B cell (primary cell): ENCODE data around the gene NOL9. TPM values are rescaled to one million over a fixed set of nuclear protein-coding genes. Genes with fewer than 3 reads are reported as not detected.

Experiments used
- ATAC-seq: fragments of 200-7000 bp; cut with Tn5 transposase; one replicate; pipeline ENCODE4 v1.10.0; 2021; ENCODE audit warnings: low read depth, mild to moderate bottlenecking, moderate number of reproducible peaks, moderate library complexity
- CTCF ChIA-PET: fragments of 350-600 bp; sonication (Branson Sonifier 250); formaldehyde crosslinking; loops from one replicate; lab custom pipeline; 2021; ENCODE audit warnings: antibody characterized with exemption, inconsistent platforms; lab: Charles Lee
- POLR2A ChIA-PET: fragments of 350-600 bp; sonication (Branson Sonifier 250); formaldehyde crosslinking; loops from one replicate; lab custom pipeline; 2021; ENCODE audit warnings: antibody characterized with exemption; lab: Charles Lee
- DNase-seq: peaks from one replicate; pipeline ENCODE4 v3.0.0; 2013
- H2AFZ ChIP-seq: 2 replicates; pipeline ENCODE4 v1.6.1; 2012; ENCODE audit warnings: mild to moderate bottlenecking, low read depth, low read length; ENCODE audit not compliant: insufficient read depth, poor library complexity, severe bottlenecking
- H3K27ac ChIP-seq, 2 donors: 1 replicate in 1 of 2; 2 replicates in 1 of 2; pipeline ENCODE4 v1.5.1; 2012 to 2013; ENCODE audit warnings: low read length in 2 of 2, mild to moderate bottlenecking in 2 of 2, moderate library complexity in 1 of 2
- H3K27me3 ChIP-seq, 4 experiments: fragments of 200-600 bp in 1 of 4; sonication (generic) in 1 of 4; replicated peaks in 1 of 4; 1 replicate in 2 of 4; 2 replicates in 2 of 4; pipeline versions ENCODE4 v1.6.1 to v1.7.0; 2013 to 2016; ENCODE audit warnings: low read length in 3 of 4, mild to moderate bottlenecking in 2 of 4, mixed read lengths in 1 of 4, moderate library complexity in 1 of 4; ENCODE audit not compliant: insufficient read depth in 4 of 4, control insufficient read depth in 3 of 4; ENCODE audit errors: control extremely low read depth in 1 of 4
- H3K36me3 ChIP-seq, 2 experiments: replicated peaks in 1 of 2; 1 replicate in 1 of 2; 2 replicates in 1 of 2; pipeline versions ENCODE4 v1.6.1 to v1.7.1; 2013; ENCODE audit warnings: low read length in 1 of 2; ENCODE audit not compliant: insufficient read depth in 2 of 2, control insufficient read depth in 1 of 2; ENCODE audit errors: control extremely low read depth in 1 of 2, extremely low read depth in 1 of 2
- H3K4me1 ChIP-seq, 2 donors: fragments of 200-600 bp in 1 of 2; sonication (generic) in 1 of 2; 1 replicate in 1 of 2; 2 replicates in 1 of 2; pipeline versions ENCODE4 v1.5.1 to v1.6.1; 2013 to 2017; ENCODE audit warnings: low read length in 2 of 2; ENCODE audit not compliant: control insufficient read depth in 2 of 2, insufficient read depth in 2 of 2
- H3K4me2 ChIP-seq: replicated peaks from 2 replicates; pipeline ENCODE3; 2012; ENCODE audit warnings: mild to moderate bottlenecking, low read depth, low read length; ENCODE audit not compliant: poor library complexity, severe bottlenecking
- H3K4me3 ChIP-seq, 5 experiments: fragments of 200-600 bp in 1 of 5; sonication (generic) in 1 of 5; 1 replicate in 3 of 5; 2 replicates in 2 of 5; pipeline versions ENCODE4 v1.5.1 to v1.7.0; 2011 to 2016; ENCODE audit warnings: low read length in 4 of 5, mild to moderate bottlenecking in 4 of 5, low read depth in 2 of 5, control low read depth in 1 of 5, moderate library complexity in 1 of 5; ENCODE audit not compliant: insufficient read depth in 1 of 5; ENCODE audit errors: control extremely low read depth in 1 of 5, extremely low read depth in 1 of 5
- H3K79me2 ChIP-seq: fragments of 200-600 bp; sonication (generic); one replicate; pipeline ENCODE4 v1.6.0; 2016; ENCODE audit warnings: low read length; ENCODE audit not compliant: control insufficient read depth, insufficient read depth
- H3K9ac ChIP-seq: fragments of 200-600 bp; sonication (generic); 2 replicates; pipeline ENCODE4 v1.6.1; 2017; ENCODE audit warnings: mild to moderate bottlenecking, low read length, moderate library complexity
- H3K9me3 ChIP-seq, 3 donors: one replicate each; pipeline versions ENCODE4 v1.6.1 to v1.7.1; 2013; ENCODE audit warnings: low read length in 2 of 3; ENCODE audit not compliant: control insufficient read depth in 2 of 3, insufficient read depth in 1 of 3; ENCODE audit errors: control extremely low read depth in 1 of 3
- H4K20me1 ChIP-seq: 2 replicates; pipeline ENCODE4 v1.6.0; 2012; ENCODE audit warnings: mild to moderate bottlenecking, low read length; ENCODE audit not compliant: insufficient read depth, control insufficient read depth, poor library complexity, severe bottlenecking
- H3K27ac Mint-ChIP-seq: one replicate; pipeline ENCODE4 v1.8.0; 2021; ENCODE audit warnings: mixed read lengths
- H3K27me3 Mint-ChIP-seq: one replicate; pipeline ENCODE4 v1.8.0; 2021; ENCODE audit warnings: mixed read lengths
- H3K4me1 Mint-ChIP-seq: one replicate; pipeline ENCODE4 v1.8.0; 2021; ENCODE audit warnings: mixed read lengths
- H3K4me3 Mint-ChIP-seq: one replicate; pipeline ENCODE4 v1.8.0; 2021; ENCODE audit warnings: mixed read lengths
- H3K9me3 Mint-ChIP-seq: one replicate; pipeline ENCODE4 v1.8.0; 2022; ENCODE audit warnings: mixed read lengths; ENCODE audit not compliant: insufficient read depth
- EZH2 ChIP-seq: IDR thresholded peaks from 2 replicates; pipeline ENCODE4 v1.6.1; 2012; ENCODE audit warnings: borderline replicate concordance, low read depth, mild to moderate bottlenecking, moderate library complexity, low read length; ENCODE audit not compliant: insufficient read depth, poor library complexity, severe bottlenecking
- WGBS: methylation state at CpG from one replicate; pipeline ENCODE4 v1.1.5; 2013; ENCODE audit warnings: missing lambda C conversion rate; ENCODE audit not compliant: insufficient coverage; 5-methylcytosine and 5-hydroxymethylcytosine counted together
- intact Hi-C: fragments of 100-400 bp; cut with micrococcal nuclease; formaldehyde crosslinking; loops from one replicate; pipeline ENCODE4 v1.10.0; 2022
- polyA plus RNA-seq: library from polyadenylated mRNA; depleted of rRNA; stranded (reverse); fragments of >200 nt; gene quantifications from 2 replicates; pipeline ENCODE4 v1.2.3, GENCODE V29; 2012
- total RNA-seq, 2 donors: library from RNA; stranded (reverse); fragments of 120-200 nt in 1 of 2; gene quantifications; 1 replicate in 1 of 2; 2 replicates in 1 of 2; pipeline versions ENCODE4 v1.2.3 to v1.2.4, GENCODE V29; 2013 to 2022
- TF ChIP-seq, protein P1 (sequence below): fragments of 200-600 bp; IDR thresholded peaks from one replicate; pipeline ENCODE4 v1.8.0; 2022; ENCODE audit warnings: antibody characterized with exemption, mild to moderate bottlenecking

Gene NOL9
- total and polyA plus RNA-seq, 2 donors (not counting 1 experiment from before 2014, with no cell fraction given): 23.8 to 49.5 TPM

DNA sequence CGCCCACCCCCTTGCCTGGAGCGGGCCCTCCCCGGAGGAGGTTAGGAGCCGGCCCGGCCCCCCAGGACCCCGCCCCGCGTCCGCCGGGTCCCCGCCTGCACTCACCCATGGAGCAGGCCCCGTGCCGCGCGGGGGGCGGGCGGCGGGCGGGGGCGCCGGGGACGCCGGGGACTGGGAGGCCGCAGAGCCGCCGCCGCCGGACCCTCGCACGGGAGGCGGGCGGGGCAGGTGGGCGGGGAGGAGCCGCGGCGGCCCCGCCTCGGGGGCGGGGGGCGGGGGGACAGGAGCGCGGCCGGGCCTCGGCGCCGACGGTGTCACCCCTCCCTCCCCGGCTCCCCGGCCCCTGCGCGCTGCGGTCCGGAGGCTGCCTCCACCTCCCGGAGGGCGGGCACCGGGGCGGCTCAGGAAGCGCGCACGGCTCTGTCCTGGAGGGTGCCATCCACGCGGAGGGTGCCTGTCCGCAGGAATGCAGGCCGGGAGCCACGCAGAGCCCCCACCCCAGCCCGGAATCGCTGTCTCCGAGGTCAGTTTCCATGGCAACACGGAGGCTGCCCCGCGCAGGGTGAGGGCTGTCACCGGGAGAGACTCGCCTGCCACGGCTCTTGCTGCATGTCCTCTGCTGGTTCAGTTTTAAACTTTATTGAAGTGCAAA, 57.0 kb downstream of the NOL9 start:
- no peaks in the 10 kb centered on the region for H4K20me1 ChIP-seq
- peaks cover 0 to 45% (median 12%) of the 10 kb centered on the region in 4 experiments for H3K27me3 ChIP-seq
- no peak overlapping the region for H3K27ac ChIP-seq
- DNase-seq (peak; percentile 57), ATAC-seq (peak; percentile 58)
- TF ChIP-seq, protein P1, sequence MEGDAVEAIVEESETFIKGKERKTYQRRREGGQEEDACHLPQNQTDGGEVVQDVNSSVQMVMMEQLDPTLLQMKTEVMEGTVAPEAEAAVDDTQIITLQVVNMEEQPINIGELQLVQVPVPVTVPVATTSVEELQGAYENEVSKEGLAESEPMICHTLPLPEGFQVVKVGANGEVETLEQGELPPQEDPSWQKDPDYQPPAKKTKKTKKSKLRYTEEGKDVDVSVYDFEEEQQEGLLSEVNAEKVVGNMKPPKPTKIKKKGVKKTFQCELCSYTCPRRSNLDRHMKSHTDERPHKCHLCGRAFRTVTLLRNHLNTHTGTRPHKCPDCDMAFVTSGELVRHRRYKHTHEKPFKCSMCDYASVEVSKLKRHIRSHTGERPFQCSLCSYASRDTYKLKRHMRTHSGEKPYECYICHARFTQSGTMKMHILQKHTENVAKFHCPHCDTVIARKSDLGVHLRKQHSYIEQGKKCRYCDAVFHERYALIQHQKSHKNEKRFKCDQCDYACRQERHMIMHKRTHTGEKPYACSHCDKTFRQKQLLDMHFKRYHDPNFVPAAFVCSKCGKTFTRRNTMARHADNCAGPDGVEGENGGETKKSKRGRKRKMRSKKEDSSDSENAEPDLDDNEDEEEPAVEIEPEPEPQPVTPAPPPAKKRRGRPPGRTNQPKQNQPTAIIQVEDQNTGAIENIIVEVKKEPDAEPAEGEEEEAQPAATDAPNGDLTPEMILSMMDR: no peak
- TF ChIP-seq EZH2: no peak
- Mint-ChIP-seq H3K27ac (no peak overlapping the region), H3K4me3 (peak overlapping the region; percentile 80), H3K9me3 (no peaks in the 10 kb centered on the region), H3K27me3 (peaks cover 34% of the 10 kb centered on the region), H3K4me1 (peaks cover 13% of the 10 kb centered on the region)
- under 1% methylated on average over 72 of the region's 74 CpGs for WGBS
- peak overlapping the region; percentile 58 for H2AFZ ChIP-seq
- peak overlapping the region; percentile 52 for H3K9ac ChIP-seq
- POLR2A ChIA-PET: no interaction called here
- H3K4me3 ChIP-seq: peak overlapping the region in 4 of 5 experiments; percentile 29 to 56 (median 48)
- intact Hi-C loops: no loop called here
- no peaks in the 10 kb centered on the region for H3K79me2 ChIP-seq
- peak overlapping the region; percentile 89 for H3K4me2 ChIP-seq
- H3K9me3 ChIP-seq: no peaks in the 10 kb centered on the region
- H3K4me1 ChIP-seq: peaks cover 13 to 17% of the 10 kb centered on the region in 2 donors
- no peaks in the 10 kb centered on the region for H3K36me3 ChIP-seq
- CTCF ChIA-PET: no interaction called here

DNA sequence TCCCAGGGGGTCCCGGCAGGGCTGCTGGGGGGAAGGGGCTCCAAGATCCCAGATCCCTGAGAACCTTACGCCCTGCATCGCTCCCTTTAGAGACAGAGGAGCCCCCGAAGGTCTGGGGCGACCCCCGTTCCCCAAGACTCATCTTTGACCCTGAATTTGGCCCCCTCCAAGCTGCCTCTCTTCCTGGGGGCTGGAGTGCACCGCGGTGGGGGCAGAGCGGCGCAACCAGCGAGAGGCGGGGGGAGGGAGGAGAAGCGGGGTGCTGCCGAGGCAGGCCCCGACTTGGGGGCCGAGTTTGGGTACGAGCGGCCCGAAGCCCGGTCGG, 57.5 kb downstream of the NOL9 start:
- H3K9ac ChIP-seq: no peak overlapping the region
- intact Hi-C loops: no loop called here
- TF ChIP-seq, protein P1: no peak
- no peak for TF ChIP-seq EZH2
- Mint-ChIP-seq H3K27me3 (peaks cover 34% of the 10 kb centered on the region), H3K9me3 (no peaks in the 10 kb centered on the region), H3K4me3 (peak overlapping the region; percentile 63), H3K27ac (no peak overlapping the region), H3K4me1 (peaks cover 13% of the 10 kb centered on the region)
- WGBS: 6% methylated on average over 21 of the region's 21 CpGs
- no peak overlapping the region for H3K27ac ChIP-seq
- peaks cover 13 to 17% of the 10 kb centered on the region in 2 donors for H3K4me1 ChIP-seq
- peak overlapping the region; percentile 89 for H3K4me2 ChIP-seq
- H3K79me2 ChIP-seq: no peaks in the 10 kb centered on the region
- no peak for DNase-seq
- H3K27me3 ChIP-seq: peaks cover 0 to 40% (median 12%) of the 10 kb centered on the region in 4 experiments
- H3K9me3 ChIP-seq: no peaks in the 10 kb centered on the region
- no peak overlapping the region for H2AFZ ChIP-seq
- no peaks in the 10 kb centered on the region for H4K20me1 ChIP-seq
- POLR2A ChIA-PET: no interaction called here
- CTCF ChIA-PET: no interaction called here
- H3K36me3 ChIP-seq: no peaks in the 10 kb centered on the region
- ATAC-seq: no peak
- peak overlapping the region in 1 of 5 experiments; percentile 35 for H3K4me3 ChIP-seq
